Right lung (tissue), 5 donors: ENCODE results near the gene ZNF653. TPM values are rescaled to one million over a fixed set of nuclear protein-coding genes. Genes with fewer than 3 reads are reported as not detected.
"Not testable (repeated sequence)": the region's sequence is repeated elsewhere in the genome, so short reads cannot be mapped to it uniquely, and the experiment has no call there.

ENCODE experiments used
- DNase-seq, 2 donors: peaks; one replicate each; pipeline ENCODE4 v3.0.0-alpha.2; 2013
- polyA plus RNA-seq, 5 donors: library from polyadenylated mRNA; unstranded; fragments of 120-200 nt; gene quantifications; one replicate each; pipeline versions ENCODE4 v1.2.1 to v1.2.3, GENCODE V29; 2013; ENCODE audit warnings: inconsistent platforms in 1 of 5, low replicate concordance in 1 of 5; ENCODE audit not compliant: insufficient read length in 5 of 5, insufficient read depth in 1 of 5

The ZNF653 gene
- polyA plus RNA-seq, 5 donors, result 7.4 to 9.6 (median 8.5) TPM

DNA sequence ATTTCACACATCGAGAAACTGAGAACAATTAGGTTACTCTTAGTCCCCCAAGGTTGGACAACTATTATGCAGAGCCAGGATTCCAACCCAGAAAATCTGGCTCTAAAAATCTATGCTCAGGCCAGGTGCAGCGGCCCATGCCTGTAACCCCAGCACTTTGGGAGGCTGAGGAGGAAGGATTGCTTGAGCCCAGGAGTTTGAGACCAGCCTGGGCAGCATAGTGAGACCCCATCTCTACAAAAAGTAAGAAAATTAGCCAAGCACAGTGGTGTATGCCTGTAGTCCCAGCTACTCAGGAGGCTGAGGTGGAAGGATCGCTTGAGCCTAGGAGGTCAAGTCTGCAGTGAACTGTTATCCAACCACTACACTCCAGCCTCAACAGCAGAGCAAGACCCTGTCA, 72.1 kb downstream of the ZNF653 start:
- not testable (repeated sequence) for DNase-seq

Other genes starting within 250 kb of the ZNF653 start
- gene DOCK6, start 243.3 kb downstream of the ZNF653 start, polyA plus RNA-seq, result 10 to 100 TPM; 55.4 to 95.2 (median 77.7) TPM
- under 1 TPM in 1 of 5 donors, not detected in 4; 0.17 TPM for gene TSPAN16, start 209.7 kb downstream of the ZNF653 start, polyA plus RNA-seq
- gene RAB3D, start 166.2 kb downstream of the ZNF653 start, polyA plus RNA-seq, result 10 to 100 TPM; 13.6 to 22.3 (median 16.6) TPM
- 10 to 100 TPM; 66.0 to 99.0 (median 79.6) TPM for gene TMEM205, start 159.6 kb downstream of the ZNF653 start, polyA plus RNA-seq
- 10 to 100 TPM; 34.9 to 52.9 (median 45.6) TPM for gene CCDC159, start 159.3 kb downstream of the ZNF653 start, polyA plus RNA-seq
- 10 to 100 TPM; 16.2 to 32.3 (median 22.1) TPM for gene PLPPR2, start 150.4 kb downstream of the ZNF653 start, polyA plus RNA-seq
- 1 to 10 TPM; 2.0 to 3.5 (median 2.2) TPM for gene SWSAP1, start 131.2 kb downstream of the ZNF653 start, polyA plus RNA-seq
- gene EPOR, start 121.5 kb downstream of the ZNF653 start, polyA plus RNA-seq, result 10 to 100 TPM; 22.1 to 32.5 (median 27.2) TPM
- gene RGL3, start 86.5 kb downstream of the ZNF653 start, polyA plus RNA-seq, result 10 to 100 TPM; 39.4 to 57.9 (median 50.5) TPM
- gene ODAD3, start 70.7 kb downstream of the ZNF653 start, polyA plus RNA-seq, result 1 to 10 TPM in 4 of 5 donors, under 1 TPM in 1; 0.59 to 2.5 (median 2.4) TPM
- 100 to 1,000 TPM; 223 to 345 (median 265) TPM for gene PRKCSH, start 70.2 kb downstream of the ZNF653 start, polyA plus RNA-seq
- under 1 TPM in 4 of 5 donors, not detected in 1; 0.05 to 0.19 (median 0.11) TPM for gene ELAVL3, start 24.8 kb downstream of the ZNF653 start, polyA plus RNA-seq
- gene ECSIT, start 23.3 kb upstream of the ZNF653 start, polyA plus RNA-seq, result 10 to 100 TPM; 26.9 to 44.8 (median 32.0) TPM
- 10 to 100 TPM in 2 of 5 donors, 1 to 10 TPM in 3; 4.2 to 21.1 (median 9.8) TPM for gene CNN1, start 33.0 kb upstream of the ZNF653 start, polyA plus RNA-seq
- 10 to 100 TPM; 38.5 to 60.3 (median 39.3) TPM for gene ELOF1, start 53.4 kb upstream of the ZNF653 start, polyA plus RNA-seq
- 1 to 10 TPM; 2.6 to 4.4 (median 3.5) TPM for gene ACP5, start 71.8 kb upstream of the ZNF653 start, polyA plus RNA-seq
- gene ZNF627, start 91.6 kb upstream of the ZNF653 start, polyA plus RNA-seq, result 10 to 100 TPM; 29.8 to 43.8 (median 37.0) TPM
- gene ZNF823, start 233.1 kb upstream of the ZNF653 start, polyA plus RNA-seq, result 10 to 100 TPM in 2 of 5 donors, 1 to 10 TPM in 3; 7.0 to 11.0 (median 9.0) TPM